Activated CD4-positive, alpha-beta T cell treated with anti-CD3 and anti-CD28 coated beads, Interleukin-2, amount 50 U/mL, for 24 hours (primary cell): ENCODE measurements around the gene PAPPA2.

ENCODE experiments used
- DNase-seq, 2 donors: peaks; one replicate each; pipeline ENCODE4 v3.0.0-alpha.2; 2020; ENCODE audit warnings: low read depth in 1 of 2, low spot score in 1 of 2

Gene PAPPA2

GRCh38 chr1:176799327-176799726 lies 336.4 kb downstream of the PAPPA2 start:
- no peak for DNase-seq

GRCh38 chr1:176800978-176801513 lies 338.1 kb downstream of the PAPPA2 start:
- DNase-seq, result no peak

GRCh38 chr1:176801514-176802020 lies 338.6 kb downstream of the PAPPA2 start:
- no peak for DNase-seq

- DNase-seq, result no peak
Measured at GRCh38 chr1:176802316-176802715, 339.3 kb downstream of the PAPPA2 start.

GRCh38 chr1:176803042-176803441 lies 340.1 kb downstream of the PAPPA2 start:
- no peak for DNase-seq

GRCh38 chr1:176803596-176803995 lies 340.6 kb downstream of the PAPPA2 start:
- no peak for DNase-seq

- DNase-seq, result no peak
Measured at GRCh38 chr1:176809292-176809691, 346.3 kb downstream of the PAPPA2 start.

GRCh38 chr1:176811511-176812288 lies 348.7 kb downstream of the PAPPA2 start:
- DNase-seq, result no peak

- DNase-seq, result no peak
Measured at GRCh38 chr1:176815621-176816020, 352.6 kb downstream of the PAPPA2 start.

- DNase-seq, result no peak
Measured at GRCh38 chr1:176816232-176816631, 353.3 kb downstream of the PAPPA2 start.

- DNase-seq, result no peak
Measured at GRCh38 chr1:176820391-176821031, 357.5 kb downstream of the PAPPA2 start.

GRCh38 chr1:176826265-176826664 lies 363.3 kb downstream of the PAPPA2 start:
- no peak for DNase-seq

- DNase-seq, result no peak
Measured at GRCh38 chr1:176829261-176829660, 366.3 kb downstream of the PAPPA2 start.

- no peak for DNase-seq
Measured at GRCh38 chr1:176831150-176831549, 368.2 kb downstream of the PAPPA2 start.

- DNase-seq, result no peak
Measured at GRCh38 chr1:176837708-176838107, 374.7 kb downstream of the PAPPA2 start.

- no peak for DNase-seq
Measured at GRCh38 chr1:176838276-176838995, 375.5 kb downstream of the PAPPA2 start.

GRCh38 chr1:176839216-176839615 lies 376.2 kb downstream of the PAPPA2 start:
- DNase-seq, result no peak

- DNase-seq, result no peak
Measured at GRCh38 chr1:176841238-176841637, 378.3 kb downstream of the PAPPA2 start.

GRCh38 chr1:176843352-176844297 lies 380.6 kb downstream of the PAPPA2 start:
- no peak for DNase-seq

- DNase-seq, result no peak
Measured at GRCh38 chr1:176847052-176847451, 384.1 kb downstream of the PAPPA2 start.
